Measurements from ENCODE around the gene PEX16. TPM values are rescaled to one million over a fixed set of nuclear protein-coding genes. Genes with fewer than 3 reads are reported as not detected.

Gene PEX16
- total and polyA plus RNA-seq, 9 of the 15 experiments (the other 6 are each of a cell fraction or from before 2014, with no cell fraction given): 1.5 to 43.9 (median 14.6) TPM

DNA sequence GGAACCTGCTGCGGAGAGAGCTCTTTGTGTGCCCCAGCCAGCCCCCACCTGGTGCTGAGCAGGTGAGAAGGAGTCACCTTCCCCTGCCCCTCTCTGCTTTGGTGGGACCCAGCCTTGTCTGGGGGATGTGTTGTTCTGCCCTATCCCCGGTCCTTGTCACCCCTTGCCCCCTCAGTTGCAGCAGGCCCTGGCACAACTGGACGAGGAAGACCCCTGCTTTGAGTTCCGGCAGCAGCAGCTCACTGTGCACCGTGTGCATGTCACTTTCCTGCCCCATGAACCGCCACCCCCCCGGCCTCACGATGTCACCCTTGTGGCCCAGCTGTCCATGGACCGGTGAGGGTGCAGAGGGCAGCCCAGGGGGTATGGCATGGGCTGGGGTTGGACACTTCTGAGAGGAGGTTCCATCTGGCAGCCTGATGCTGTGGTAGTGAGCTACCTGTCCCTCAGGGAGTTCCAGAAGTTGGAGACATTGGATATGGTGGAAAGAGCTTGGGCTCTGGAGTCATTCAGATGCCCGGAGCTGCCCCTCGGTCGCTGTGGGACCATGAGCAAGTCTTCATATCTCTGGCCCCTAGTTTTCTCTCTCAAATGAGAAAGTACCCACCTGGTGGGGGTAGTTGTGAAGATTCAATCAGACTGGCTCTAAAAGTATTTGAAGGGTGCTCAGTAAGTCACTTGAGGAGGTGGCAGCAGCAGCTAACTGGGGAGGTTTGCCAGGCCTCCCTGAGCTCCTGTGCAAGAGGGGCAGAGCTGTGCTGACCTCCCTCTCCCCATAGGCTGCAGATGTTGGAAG is 9.1 kb upstream of the PEX16 start:
- no peak for FAIRE-seq
- no peaks in the 10 kb centered on the region for H3K9me1 ChIP-seq (ENCODE audit: control insufficient read depth, insufficient read depth, low read length)
- H3K36me3 ChIP-seq (ENCODE audit: control insufficient read depth, insufficient read depth, low read length): peaks cover 11% of the 10 kb centered on the region; the same call in 1 of the 3 replicates
- ChIA-PET POLR2A (interaction anchor here (0.6 to 1.8 kb wide), 7 partner anchors 8 to 316 kb away, joined by 3 to 6 read pairs (median 3); no protein-coding TSS in a partner anchor), CTCF (ENCODE audit: low intra/inter-chr PET ratio) (no interaction called here)
- no peaks in the 10 kb centered on the region for H3K9me3 ChIP-seq (replicated peaks; ENCODE audit: control insufficient read depth, insufficient read depth, low read depth, low read length)
- H3K79me2 ChIP-seq (ENCODE audit: control insufficient read depth, insufficient read depth, low read length): peaks cover 4% of the 10 kb centered on the region; the same call in 2 of the 3 replicates
- H3K4me2 ChIP-seq (ENCODE audit: insufficient read depth, low read length): no peak overlapping the region
- peak overlapping the region in 1 of 2 experiments; percentile 71; a peak in 2 of 4 replicates for H3K9ac ChIP-seq (ENCODE audit: insufficient read depth in 1 of 2, low read depth in 2 of 2, low read length in 2 of 2)
- in situ Hi-C loops (cut with MboI) (no loop called here), intact Hi-C loops (cut with micrococcal nuclease) (no loop called here)
- TF ChIP-seq POLR2AphosphoS5 (IDR thresholded peaks at IDR 0.05; ENCODE audit: control insufficient read depth, insufficient read depth, low read depth, low read length): no peak
- H3K4me1 ChIP-seq (replicated peaks in 1 of 2; ENCODE audit: control insufficient read depth in 2 of 2, insufficient read depth in 2 of 2, low read length in 2 of 2): peaks cover 10 to 64% of the 10 kb centered on the region in 2 experiments; a peak in 4 of 5 replicates
- DNase-seq (ENCODE audit: extremely low read depth in 1 of 4, low spot score in 3 of 4): no peak
- 63% methylated on average over 12 of the region's 12 CpGs for WGBS (ENCODE audit: insufficient coverage, low coverage, missing lambda C conversion rate)
- no peaks in the 10 kb centered on the region for H3K27me3 ChIP-seq (ENCODE audit: control insufficient read depth in 2 of 2, insufficient read depth in 2 of 2, low read length in 2 of 2)
- H2AFZ ChIP-seq (ENCODE audit: low read depth, low read length): no peak overlapping the region
- no peak overlapping the region for H3K27ac ChIP-seq (ENCODE audit: extremely low read depth, low read depth, low read length)
- BruUV-seq (replicated peaks): no TSS peak
- no peaks in the 10 kb centered on the region; the same call in none of the 2 replicates for H4K20me1 ChIP-seq (replicated peaks; ENCODE audit: control insufficient read depth, insufficient read depth, low read length)
- no peak for ATAC-seq
- H3K4me3 ChIP-seq: no peak overlapping the region

GRCh38 chr11:45926001-45926401 is 8.3 kb upstream of the PEX16 start:
- Histone ChIP-seq H4K20me1 (replicated peaks; ENCODE audit: control insufficient read depth, insufficient read depth, low read length) (no peaks in the 10 kb centered on the region; the same call in none of the 2 replicates), H3K27ac (ENCODE audit: extremely low read depth, low read depth, low read length) (no peak overlapping the region), H2AFZ (ENCODE audit: low read depth, low read length) (no peak overlapping the region), H3K4me2 (ENCODE audit: insufficient read depth, low read length) (no peak overlapping the region), H3K9ac (ENCODE audit: insufficient read depth in 1 of 2, low read depth in 2 of 2, low read length in 2 of 2) (no peak overlapping the region), H3K79me2 (ENCODE audit: control insufficient read depth, insufficient read depth, low read length) (peaks cover 4% of the 10 kb centered on the region; the same call in 2 of the 3 replicates), H3K4me1 (replicated peaks in 1 of 2; ENCODE audit: control insufficient read depth in 2 of 2, insufficient read depth in 2 of 2, low read length in 2 of 2) (peaks cover 10 to 68% of the 10 kb centered on the region in 2 experiments; a peak in 4 of 5 replicates), H3K9me1 (ENCODE audit: control insufficient read depth, insufficient read depth, low read length) (no peaks in the 10 kb centered on the region), H3K36me3 (ENCODE audit: control insufficient read depth, insufficient read depth, low read length) (peaks cover 9% of the 10 kb centered on the region; the same call in 1 of the 3 replicates), H3K9me3 (replicated peaks; ENCODE audit: control insufficient read depth, insufficient read depth, low read depth, low read length) (no peaks in the 10 kb centered on the region), H3K4me3 (no peak overlapping the region), H3K27me3 (ENCODE audit: control insufficient read depth in 2 of 2, insufficient read depth in 2 of 2, low read length in 2 of 2) (no peaks in the 10 kb centered on the region)
- WGBS (ENCODE audit: insufficient coverage, low coverage, missing lambda C conversion rate): 47% methylated on average over 10 of the region's 12 CpGs
- no peak for ATAC-seq
- CTCF ChIA-PET (ENCODE audit: low intra/inter-chr PET ratio): no interaction called here
- BruUV-seq (replicated peaks): no TSS peak
- POLR2A ChIA-PET: interaction anchor here (0.7 to 1.8 kb wide), 5 partner anchors 8 to 317 kb away, joined by 3 to 6 read pairs (median 4); no protein-coding TSS in a partner anchor
- intact Hi-C loops (cut with micrococcal nuclease) (no loop called here), in situ Hi-C loops (cut with MboI) (no loop called here)
- no peak for DNase-seq (ENCODE audit: extremely low read depth in 1 of 4, low spot score in 3 of 4)
- no peak for FAIRE-seq
- TF ChIP-seq ZNF507 (tag; conservative IDR thresholded peaks at IDR 0.05) (no peak), THAP7 (CRISPR knock-in tag; IDR thresholded peaks at IDR 0.05) (no peak), ZNF764 (CRISPR knock-in tag; IDR thresholded peaks at IDR 0.05; ENCODE audit: low read depth) (no peak), ZNF12 (CRISPR knock-in tag; IDR thresholded peaks at IDR 0.05) (no peak), RFX5 (IDR thresholded peaks at IDR 0.05; ENCODE audit: low read depth, low read length) (no peak), ZFP91 (CRISPR knock-in tag; IDR thresholded peaks at IDR 0.05) (no peak)
- TF ChIP-seq, protein P1, sequence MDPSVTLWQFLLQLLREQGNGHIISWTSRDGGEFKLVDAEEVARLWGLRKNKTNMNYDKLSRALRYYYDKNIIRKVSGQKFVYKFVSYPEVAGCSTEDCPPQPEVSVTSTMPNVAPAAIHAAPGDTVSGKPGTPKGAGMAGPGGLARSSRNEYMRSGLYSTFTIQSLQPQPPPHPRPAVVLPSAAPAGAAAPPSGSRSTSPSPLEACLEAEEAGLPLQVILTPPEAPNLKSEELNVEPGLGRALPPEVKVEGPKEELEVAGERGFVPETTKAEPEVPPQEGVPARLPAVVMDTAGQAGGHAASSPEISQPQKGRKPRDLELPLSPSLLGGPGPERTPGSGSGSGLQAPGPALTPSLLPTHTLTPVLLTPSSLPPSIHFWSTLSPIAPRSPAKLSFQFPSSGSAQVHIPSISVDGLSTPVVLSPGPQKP (CRISPR knock-in tag; IDR thresholded peaks at IDR 0.05): no peak

Measured in K562 (cell line).